ENCODE results near the gene OXLD1.
"Not testable (repeated sequence)": the region's sequence is repeated elsewhere in the genome, so short reads cannot be mapped to it uniquely, and the experiment has no call there.

The OXLD1 gene

DNA sequence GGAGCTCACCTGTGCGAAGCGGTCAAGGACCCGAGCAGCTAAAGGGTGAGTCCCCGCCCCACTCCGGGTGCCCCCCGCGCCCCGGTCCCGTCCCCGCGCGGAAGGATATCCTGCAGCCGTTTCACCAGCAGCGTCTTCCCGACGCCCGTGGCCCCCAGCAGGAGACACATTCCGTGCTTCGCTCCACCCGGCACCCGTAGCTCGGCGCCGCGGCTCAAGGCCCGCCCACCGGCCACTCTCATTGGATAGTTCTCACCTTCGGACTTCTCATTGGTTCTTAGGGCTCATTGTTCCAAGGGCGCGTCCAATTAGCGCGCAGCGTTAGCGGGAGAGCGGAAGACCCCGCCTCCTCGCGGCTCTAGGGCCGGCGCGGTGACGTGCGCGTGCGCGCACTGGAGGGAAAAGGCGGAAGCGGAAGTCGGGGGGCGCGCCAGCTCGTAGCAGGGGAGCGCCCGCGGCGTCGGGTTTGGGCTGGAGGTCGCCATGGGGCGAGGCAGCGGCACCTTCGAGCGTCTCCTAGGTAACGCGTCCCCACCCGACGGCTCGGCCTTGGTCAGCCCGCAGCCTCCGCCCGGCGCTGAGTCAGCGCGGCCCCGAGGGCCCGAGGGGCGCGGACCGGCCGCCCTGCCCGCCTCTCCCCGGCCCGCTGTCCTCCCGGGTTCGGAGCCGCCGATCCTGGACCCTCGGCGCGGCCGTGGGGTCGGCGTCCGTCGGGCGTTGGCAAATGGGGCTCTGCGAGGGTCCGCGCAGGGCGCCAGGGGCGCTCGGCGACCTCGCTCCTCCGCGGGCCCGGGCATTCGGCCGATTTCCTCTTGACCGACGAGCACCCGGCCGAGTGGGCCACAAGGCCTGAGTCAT is 17.4 kb upstream of the OXLD1 start, which contains the start of the genes ARL16 and HGS:
Gene ARL16 (minus strand): TSS at position 214 of the 858 bp plus-strand sequence. CDS start 44 bp downstream, at position 170.
Gene HGS (plus strand): TSS at position 428 of the 858 bp plus-strand sequence. CDS start 56 bp downstream, at position 484.
- peak; percentile 99 for DNase-seq (ENCODE audit: low spot score)

- peak; percentile 37 for DNase-seq (ENCODE audit: low spot score)
Measured at GRCh38 chr17:81683208-81683583, 16.8 kb upstream of the OXLD1 start.

- DNase-seq (ENCODE audit: low spot score) = no peak
Measured at GRCh38 chr17:81682565-81683207, 16.3 kb upstream of the OXLD1 start.

DNA sequence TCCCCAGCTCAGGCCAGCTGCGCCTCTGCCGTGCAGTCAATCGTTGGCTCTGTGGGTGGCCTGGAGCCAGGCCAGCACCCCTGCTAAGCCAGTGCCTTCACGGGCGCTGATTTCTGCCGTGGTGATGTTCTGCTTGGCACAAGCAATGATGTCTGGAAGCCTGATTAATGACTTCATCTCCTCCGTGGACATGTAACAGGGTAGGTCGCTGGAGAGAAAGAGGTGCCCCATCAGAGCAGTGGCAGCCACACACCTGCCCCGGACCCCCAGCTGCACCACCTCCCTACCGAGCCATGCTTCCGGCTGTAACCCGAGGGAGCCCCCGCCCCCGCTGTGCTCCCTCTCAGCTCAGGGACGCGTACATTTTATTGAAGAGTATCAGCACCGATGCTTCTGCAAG is 15.3 kb upstream of the OXLD1 start:
- no peak for DNase-seq (ENCODE audit: low spot score)

- DNase-seq (ENCODE audit: low spot score) = no peak
Measured at GRCh38 chr17:81680150-81680549, 13.7 kb upstream of the OXLD1 start.

DNA sequence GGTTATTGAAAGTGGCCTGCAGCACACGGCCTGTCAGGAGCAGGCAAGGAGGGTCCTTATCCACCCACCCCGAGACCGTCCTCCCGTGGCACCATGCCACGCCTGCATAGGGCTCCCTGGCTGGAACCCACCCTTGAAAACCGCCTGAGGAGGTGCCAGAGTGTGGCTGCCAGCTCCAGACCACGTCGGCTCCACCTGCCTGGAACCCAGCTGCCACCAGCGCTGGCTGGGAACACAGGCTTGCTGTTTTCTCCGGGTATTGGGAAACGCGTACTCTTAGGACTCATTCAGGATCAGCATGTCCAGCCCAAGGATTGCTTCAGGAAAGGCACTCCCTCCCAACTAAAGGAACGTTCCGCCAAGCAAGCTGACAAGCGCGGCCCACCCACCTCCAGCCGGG is 10.5 kb upstream of the OXLD1 start:
- no peak for DNase-seq (ENCODE audit: low spot score)

- not testable (repeated sequence) for DNase-seq (ENCODE audit: low spot score)
Measured at GRCh38 chr17:81675515-81676221, 9.3 kb upstream of the OXLD1 start.

GRCh38 chr17:81673561-81674258 is 7.3 kb upstream of the OXLD1 start:
- DNase-seq (ENCODE audit: low spot score) = no peak

DNA sequence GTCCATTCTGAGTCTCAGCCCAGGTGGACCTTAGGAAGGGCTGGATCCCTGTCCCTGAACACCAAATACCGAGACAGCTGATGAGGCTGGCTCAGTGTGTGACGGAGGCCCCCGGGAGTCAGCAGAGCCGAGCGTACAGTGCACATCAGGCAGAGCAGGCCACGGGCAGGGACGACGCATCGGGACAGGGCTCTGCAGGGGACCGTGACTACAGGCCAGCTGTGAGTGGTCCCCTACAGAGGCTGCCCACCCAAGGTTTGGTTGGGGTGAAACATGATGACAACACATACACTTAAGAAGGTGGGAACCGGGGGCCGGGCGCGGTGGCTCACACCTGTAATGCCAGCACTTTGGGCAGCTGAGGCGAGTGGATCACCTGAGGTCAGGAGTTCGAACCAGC is 6.5 kb upstream of the OXLD1 start:
- no peak for DNase-seq (ENCODE audit: low spot score)

DNA sequence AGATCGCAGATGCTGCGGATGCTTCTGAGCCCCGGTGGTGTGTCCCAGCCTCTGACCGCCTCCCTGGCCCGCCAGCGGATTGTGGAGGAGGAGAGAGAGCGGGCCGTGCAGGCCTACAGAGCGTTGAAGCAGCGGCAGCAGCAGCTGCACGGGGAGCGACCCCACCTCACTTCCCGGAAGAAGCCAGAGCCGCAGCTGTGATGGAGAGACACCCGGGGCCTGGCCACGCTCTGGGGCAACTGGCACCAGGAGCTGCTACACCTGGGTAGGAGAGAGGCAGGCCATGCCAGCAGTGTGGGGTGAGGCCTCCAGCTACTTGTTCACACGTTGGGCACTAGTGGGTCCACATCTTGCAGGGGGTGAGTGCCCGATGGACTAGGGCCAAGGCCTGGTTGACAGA is 6.1 kb upstream of the OXLD1 start:
- DNase-seq (ENCODE audit: low spot score) = no peak

- DNase-seq (ENCODE audit: low spot score) = no peak
Measured at GRCh38 chr17:81667754-81668153, 1.3 kb upstream of the OXLD1 start.

- no peak for DNase-seq (ENCODE audit: low spot score)
Measured at GRCh38 chr17:81666092-81666341, 388 bp downstream of the OXLD1 start.

DNA sequence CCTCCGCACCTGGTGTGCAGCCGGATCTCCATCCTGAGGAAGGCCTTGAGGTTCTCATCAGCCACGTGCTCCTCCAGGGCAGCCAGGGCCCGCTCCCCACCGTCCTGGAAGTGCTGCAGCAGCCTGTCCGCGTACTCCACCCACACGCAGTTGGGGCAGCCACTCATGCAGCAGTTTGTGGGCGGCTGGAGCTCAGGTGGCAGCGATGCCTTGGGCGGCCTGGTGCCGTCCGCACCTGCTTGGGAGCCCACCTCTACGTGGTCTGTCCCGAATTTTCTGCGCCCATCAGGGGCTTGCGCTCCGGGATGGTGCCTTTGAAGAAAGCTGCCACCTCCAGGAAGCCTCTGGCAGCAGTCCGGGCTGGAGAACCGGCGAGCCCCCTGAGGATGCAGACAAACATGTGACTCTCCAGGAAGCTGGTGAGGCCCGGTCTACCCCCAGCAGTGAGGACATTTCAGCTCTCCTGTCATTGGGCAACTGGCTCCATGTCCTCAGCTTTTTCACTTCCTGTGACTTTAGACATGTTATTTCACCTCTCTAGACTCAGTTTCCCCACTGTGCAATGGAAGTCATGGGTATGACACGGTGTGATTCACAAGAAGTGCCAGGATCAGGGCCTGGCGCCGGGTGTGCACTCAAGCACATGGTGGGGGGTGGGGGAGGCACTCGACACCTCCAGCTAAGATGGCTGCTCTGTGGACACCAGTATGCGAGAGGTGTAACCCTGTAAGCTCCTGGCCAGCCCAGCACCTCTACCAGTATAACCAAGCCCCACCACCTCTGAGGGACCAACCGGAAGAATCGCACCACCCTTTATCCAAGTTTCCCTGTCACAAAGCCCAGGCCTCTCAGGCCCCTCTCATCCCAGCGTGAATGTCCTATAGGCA is 957 bp downstream of the OXLD1 start:
- peak; percentile 41 for DNase-seq (ENCODE audit: low spot score)

GRCh38 chr17:81664051-81664470 is 2.3 kb downstream of the OXLD1 start:
- DNase-seq (ENCODE audit: low spot score) = no peak

GRCh38 chr17:81662002-81662401 is 4.4 kb downstream of the OXLD1 start:
- DNase-seq (ENCODE audit: low spot score) = no peak

GRCh38 chr17:81660441-81660840 is 6.0 kb downstream of the OXLD1 start:
- no peak for DNase-seq (ENCODE audit: low spot score)

GRCh38 chr17:81659038-81659437 is 7.4 kb downstream of the OXLD1 start:
- DNase-seq (ENCODE audit: low spot score) = no peak

DNA sequence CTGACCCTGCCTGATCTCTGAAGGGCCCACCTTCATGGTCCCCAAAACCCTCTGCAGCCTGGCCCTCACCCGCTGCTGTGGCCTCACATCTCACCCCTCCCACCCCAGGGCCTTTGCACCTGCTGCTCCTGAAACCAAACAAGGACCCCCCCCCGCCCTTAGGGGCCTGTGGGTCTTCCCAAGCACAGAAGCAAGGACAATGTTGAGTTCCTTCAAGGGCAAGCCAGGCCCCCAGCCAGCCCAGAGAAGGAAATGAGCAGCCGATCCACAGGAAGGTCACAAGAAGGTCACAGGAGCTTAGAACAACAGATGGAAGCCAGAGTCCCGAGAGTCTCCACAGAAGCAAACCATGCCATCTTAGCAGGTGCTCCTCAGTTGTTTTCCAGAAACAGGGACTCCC is 9.6 kb downstream of the OXLD1 start:
- no peak for DNase-seq (ENCODE audit: low spot score)

- no peak for DNase-seq (ENCODE audit: low spot score)
Measured at GRCh38 chr17:81656118-81656743, 10.2 kb downstream of the OXLD1 start, which contains the start of gene PDE6G. Gene PDE6G, minus strand, starts transcription at chr17:81656542. Its CDS starts 3,237 bp downstream, at chr17:81653305.

DNA sequence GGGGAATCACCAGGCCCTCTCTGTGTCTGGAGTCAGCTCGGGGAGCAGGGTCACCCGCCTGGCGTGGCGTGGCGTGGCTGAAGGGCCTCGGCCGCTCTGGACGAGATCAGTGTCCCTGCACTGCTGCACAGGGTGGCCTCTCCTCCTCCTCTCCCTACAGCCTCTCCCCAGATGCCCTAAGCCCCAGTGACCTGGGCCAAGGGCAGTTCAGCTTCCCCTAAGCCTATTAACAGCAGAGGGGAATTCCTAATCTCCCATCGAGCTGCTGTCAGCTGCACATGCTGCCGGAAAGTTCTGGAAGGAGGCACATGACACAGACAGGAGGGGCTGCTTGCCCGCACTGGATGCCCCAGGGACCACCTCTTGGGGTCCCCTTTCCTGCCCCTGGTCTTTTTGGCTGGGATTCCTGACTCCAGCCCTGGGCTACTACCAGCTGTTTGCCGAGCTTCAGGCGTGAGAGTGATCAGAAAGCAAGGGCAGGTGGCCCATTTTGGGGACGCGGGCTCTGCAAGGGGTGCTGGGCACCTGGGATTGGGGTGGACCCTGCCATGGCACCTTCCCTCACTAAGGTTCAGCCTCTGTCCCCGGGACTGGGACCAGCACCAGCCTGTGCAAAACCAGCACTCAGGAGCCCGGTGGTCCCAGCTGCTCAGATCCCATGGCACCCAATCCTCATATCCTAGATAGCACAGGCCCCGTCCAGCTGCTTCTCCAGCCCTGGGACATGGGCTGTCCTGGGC is 10.9 kb downstream of the OXLD1 start:
- DNase-seq (ENCODE audit: low spot score) = no peak

All from AG20443 (cell line).